NCI-H2081 treated with DMSO at 0.1 percent for 48 hours (cell line): ENCODE results near the gene ANKDD1B.

Experiments used
- DNase-seq: peaks from one replicate; lab custom pipeline; 2025; lab: John Stamatoyannopoulos, UW

The ANKDD1B gene

GRCh38 chr5:75616971-75617621 is 5.8 kb downstream of the ANKDD1B start:
- no peak for DNase-seq

GRCh38 chr5:75617736-75618352 is 6.6 kb downstream of the ANKDD1B start:
- DNase-seq: no peak

- DNase-seq: no peak
Observed at GRCh38 chr5:75620184-75620959, 9.1 kb downstream of the ANKDD1B start.

GRCh38 chr5:75622564-75622963 is 11.3 kb downstream of the ANKDD1B start:
- DNase-seq: no peak

- DNase-seq: no peak
Observed at GRCh38 chr5:75623846-75624245, 12.6 kb downstream of the ANKDD1B start.

GRCh38 chr5:75626959-75627358 is 15.7 kb downstream of the ANKDD1B start:
- DNase-seq: no peak

- DNase-seq: no peak
Observed at GRCh38 chr5:75627801-75628200, 16.5 kb downstream of the ANKDD1B start.

GRCh38 chr5:75630875-75631274 is 19.6 kb downstream of the ANKDD1B start:
- DNase-seq: no peak

GRCh38 chr5:75632321-75632720 is 21.1 kb downstream of the ANKDD1B start:
- DNase-seq: no peak

GRCh38 chr5:75637949-75638348 is 26.7 kb downstream of the ANKDD1B start:
- DNase-seq: no peak

GRCh38 chr5:75639535-75640311 is 28.5 kb downstream of the ANKDD1B start:
- no peak for DNase-seq

GRCh38 chr5:75640395-75640794 is 29.1 kb downstream of the ANKDD1B start:
- DNase-seq: no peak

- DNase-seq: no peak
Observed at GRCh38 chr5:75640826-75641225, 29.6 kb downstream of the ANKDD1B start.

GRCh38 chr5:75648712-75649111 is 37.5 kb downstream of the ANKDD1B start:
- DNase-seq: no peak

- no peak for DNase-seq
Observed at GRCh38 chr5:75651575-75652238, 40.5 kb downstream of the ANKDD1B start.

- no peak for DNase-seq
Observed at GRCh38 chr5:75653521-75653920, 42.3 kb downstream of the ANKDD1B start.

- DNase-seq: no peak
Observed at GRCh38 chr5:75654693-75655295, 43.5 kb downstream of the ANKDD1B start.

GRCh38 chr5:75656311-75657003 is 45.2 kb downstream of the ANKDD1B start:
- no peak for DNase-seq

- no peak for DNase-seq
Observed at GRCh38 chr5:75659791-75660450, 48.7 kb downstream of the ANKDD1B start.
